H1 (cell line): ENCODE data around the gene ALDH1B1. TPM values are rescaled to one million over a fixed set of nuclear protein-coding genes. Genes with fewer than 3 reads are reported as not detected.

Source experiments
- CTCF ChIA-PET: fragments of 300-600 bp; sonication (Branson Sonifier 250); formaldehyde crosslinking; loops from one replicate; lab custom pipeline; 2021; ENCODE audit not compliant: partially characterized antibody; lab: Charles Lee
- POLR2A ChIA-PET: fragments of 300-600 bp; sonication (Branson Sonifier 250); formaldehyde crosslinking; loops from one replicate; lab custom pipeline; 2021; ENCODE audit warnings: inconsistent platforms; ENCODE audit not compliant: partially characterized antibody; lab: Charles Lee
- DNase-seq, 2 experiments: peaks; one replicate each; pipeline versions ENCODE4 v3.0.0 to v3.0.0-alpha.2; 2010 to 2022; ENCODE audit warnings: low spot score in 2 of 2, low read depth in 1 of 2, mixed read lengths in 1 of 2
- FAIRE-seq: peaks from 2 replicates; lab custom pipeline; 2011; peaks lifted over from hg19 to GRCh38; lab: Jason Lieb, UNC
- H2AFZ ChIP-seq: 2 replicates; pipeline ENCODE4 v1.8.1; 2012; ENCODE audit warnings: low read length, inconsistent platforms
- H2AK5ac ChIP-seq: 2 replicates; pipeline ENCODE4 v1.6.1; 2013; ENCODE audit warnings: low read depth, low read length
- H2BK120ac ChIP-seq: replicated peaks from 2 replicates; pipeline ENCODE3; 2013; ENCODE audit warnings: low read depth, low read length, inconsistent platforms
- H2BK12ac ChIP-seq: 2 replicates; pipeline ENCODE4 v1.6.1; 2013; ENCODE audit warnings: low read depth, low read length
- H2BK15ac ChIP-seq: 2 replicates; pipeline ENCODE4 v1.6.1; 2013; ENCODE audit warnings: low read length
- H2BK20ac ChIP-seq: 2 replicates; pipeline ENCODE4 v1.6.1; 2013; ENCODE audit warnings: low read length
- H2BK5ac ChIP-seq: 2 replicates; pipeline ENCODE4 v1.6.1; 2013; ENCODE audit warnings: low read depth, low read length
- H3K14ac ChIP-seq: 2 replicates; pipeline ENCODE4 v1.6.1; 2013; ENCODE audit warnings: inconsistent platforms; ENCODE audit not compliant: insufficient read length
- H3K18ac ChIP-seq: 2 replicates; pipeline ENCODE4 v1.6.1; 2013; ENCODE audit warnings: low read length; ENCODE audit errors: extremely low read depth
- H3K23ac ChIP-seq: 2 replicates; pipeline ENCODE4 v1.6.1; 2013; ENCODE audit warnings: inconsistent platforms; ENCODE audit not compliant: insufficient read length
- H3K23me2 ChIP-seq: 2 replicates; pipeline ENCODE4 v1.6.1; 2013; ENCODE audit warnings: low read depth, low read length
- H3K27ac ChIP-seq: 2 replicates; pipeline ENCODE4 v1.6.1; 2011; ENCODE audit warnings: low read depth, low read length, inconsistent platforms
- H3K27me3 ChIP-seq, 4 experiments: replicated peaks in 1 of 4; 1 replicate in 1 of 4; 2 replicates in 3 of 4; pipeline versions ENCODE4 v1.6.1 to v1.8.1; 2011 to 2013; ENCODE audit warnings: low read length in 3 of 4, mild to moderate bottlenecking in 3 of 4, inconsistent platforms in 2 of 4, mixed read lengths in 2 of 4, moderate library complexity in 1 of 4; ENCODE audit not compliant: control insufficient read depth in 3 of 4, insufficient read depth in 3 of 4; ENCODE audit errors: extremely low read depth in 1 of 4
- H3K36me3 ChIP-seq, 4 experiments: 2 replicates each; pipeline versions ENCODE4 v1.6.1 to v1.8.1; 2011 to 2013; ENCODE audit warnings: mild to moderate bottlenecking in 4 of 4, low read length in 3 of 4, moderate library complexity in 2 of 4, control low read depth in 1 of 4, inconsistent platforms in 1 of 4; ENCODE audit not compliant: insufficient read depth in 4 of 4, control insufficient read depth in 2 of 4
- H3K4ac ChIP-seq: replicated peaks from 2 replicates; pipeline ENCODE3; 2013; ENCODE audit warnings: low read length, low read depth, mixed read lengths, inconsistent platforms; ENCODE audit not compliant: insufficient read length
- H3K4me1 ChIP-seq, 4 experiments: replicated peaks in 1 of 4; 1 replicate in 1 of 4; 2 replicates in 3 of 4; pipeline versions ENCODE4 v1.6.1 to v1.8.1; 2011 to 2013; ENCODE audit warnings: low read length in 3 of 4, inconsistent platforms in 2 of 4, mixed read lengths in 1 of 4; ENCODE audit not compliant: insufficient read depth in 4 of 4, control insufficient read depth in 3 of 4
- H3K4me2 ChIP-seq, 2 experiments: 2 replicates each; pipeline versions ENCODE4 v1.6.1 to v1.8.1; 2011 to 2013; ENCODE audit warnings: low read depth in 2 of 2, low read length in 2 of 2, control low read depth in 1 of 2, inconsistent platforms in 1 of 2, mild to moderate bottlenecking in 1 of 2; ENCODE audit not compliant: insufficient read depth in 1 of 2
- H3K4me3 ChIP-seq, 4 experiments: fragments of 200-600, 300-600 bp in 1 of 4; sonication (generic), shearing (Covaris generic), sonication (Bioruptor Twin) in 1 of 4; 2 replicates each; pipeline versions ENCODE4 v1.5.1 to v1.8.1; 2011 to 2016; ENCODE audit warnings: low read length in 4 of 4, low read depth in 3 of 4, control low read depth in 2 of 4, inconsistent platforms in 2 of 4, mild to moderate bottlenecking in 2 of 4, mixed read lengths in 1 of 4, moderate library complexity in 1 of 4; ENCODE audit not compliant: insufficient read depth in 2 of 4; ENCODE audit errors: extremely low read depth in 1 of 4
- H3K56ac ChIP-seq: replicated peaks from 2 replicates; pipeline ENCODE3; 2013; ENCODE audit warnings: low read depth, mild to moderate bottlenecking, mixed read lengths, low read length, inconsistent platforms; ENCODE audit not compliant: insufficient read length
- H3K79me1 ChIP-seq: 2 replicates; pipeline ENCODE4 v1.6.1; 2013; ENCODE audit warnings: low read depth, low read length, control low read depth
- H3K79me2 ChIP-seq, 2 experiments: 2 replicates each; pipeline versions ENCODE4 v1.6.1 to v1.8.1; 2012 to 2013; ENCODE audit warnings: low read length in 2 of 2, mild to moderate bottlenecking in 2 of 2, inconsistent platforms in 1 of 2; ENCODE audit not compliant: insufficient read depth in 2 of 2, control insufficient read depth in 1 of 2
- H3K9ac ChIP-seq, 4 experiments: replicated peaks in 1 of 4; 1 replicate in 1 of 4; 2 replicates in 3 of 4; pipeline versions ENCODE4 v1.6.1 to v1.8.1; 2011 to 2013; ENCODE audit warnings: low read depth in 3 of 4, low read length in 3 of 4, control low read depth in 2 of 4, mild to moderate bottlenecking in 2 of 4, moderate library complexity in 2 of 4, inconsistent platforms in 1 of 4; ENCODE audit errors: extremely low read depth in 1 of 4
- H3K9me3 ChIP-seq, 2 experiments: 2 replicates each; pipeline versions ENCODE4 v1.6.1 to v1.8.1; 2012 to 2013; ENCODE audit warnings: mild to moderate bottlenecking in 2 of 2, moderate library complexity in 2 of 2, control low read depth in 1 of 2, inconsistent platforms in 1 of 2, low read depth in 1 of 2, low read length in 1 of 2, mixed read lengths in 1 of 2; ENCODE audit not compliant: insufficient read depth in 2 of 2
- H4K20me1 ChIP-seq, 2 experiments: replicated peaks in 1 of 2; 2 replicates each; pipeline versions ENCODE3 to v1.8.1; 2011 to 2013; ENCODE audit warnings: inconsistent platforms in 2 of 2, low read length in 2 of 2, mild to moderate bottlenecking in 1 of 2; ENCODE audit not compliant: insufficient read depth in 2 of 2, control insufficient read depth in 1 of 2
- H4K5ac ChIP-seq: 2 replicates; pipeline ENCODE4 v1.6.1; 2013; ENCODE audit warnings: low read length, low read depth, mixed read lengths, inconsistent platforms; ENCODE audit not compliant: insufficient read length
- H4K8ac ChIP-seq: 2 replicates; pipeline ENCODE4 v1.8.0; 2013; ENCODE audit warnings: mild to moderate bottlenecking, moderate library complexity, low read length, inconsistent platforms; ENCODE audit not compliant: insufficient read depth; ENCODE audit errors: extremely low read depth
- H4K91ac ChIP-seq: replicated peaks from 2 replicates; pipeline ENCODE3; 2013; ENCODE audit warnings: low read length, mixed read lengths, inconsistent platforms; ENCODE audit not compliant: insufficient read length
- EGR1 ChIP-seq: IDR thresholded peaks from 2 replicates; pipeline ENCODE4 v1.6.1; 2011; ENCODE audit warnings: low read depth, low read length, borderline replicate concordance
- HDAC2 ChIP-seq, 2 experiments: fragments of 300-600 bp in 1 of 2; sonication (generic) in 1 of 2; IDR thresholded peaks; 2 replicates each; pipeline ENCODE4 v1.6.1; 2011 to 2012; ENCODE audit warnings: low read depth in 2 of 2, low read length in 2 of 2, mild to moderate bottlenecking in 2 of 2, moderate library complexity in 2 of 2, borderline replicate concordance in 1 of 2, inconsistent platforms in 1 of 2
- HDAC6 ChIP-seq: IDR thresholded peaks from one replicate; pipeline ENCODE4 v1.7.1; 2012; ENCODE audit warnings: low read depth, mild to moderate bottlenecking, inconsistent platforms, low read length, moderate library complexity
- MAFK ChIP-seq: IDR thresholded peaks from 2 replicates; pipeline ENCODE4 v1.6.1; 2012; ENCODE audit warnings: low read depth, mild to moderate bottlenecking, improper control_type of control experiment, low read length
- PHF8 ChIP-seq: fragments of 200-600 bp; sonication (generic); conservative IDR thresholded peaks from 2 replicates; pipeline ENCODE4 v1.7.1; 2012; ENCODE audit warnings: low read depth, mild to moderate bottlenecking, inconsistent platforms, low read length, moderate library complexity
- RAD21 ChIP-seq, 2 experiments: IDR thresholded peaks in 1 of 2; conservative IDR thresholded peaks in 1 of 2; 2 replicates each; pipeline ENCODE4 v1.6.1; 2011; ENCODE audit warnings: low read depth in 2 of 2, low read length in 2 of 2, improper control_type of control experiment in 1 of 2, inconsistent platforms in 1 of 2, mild to moderate bottlenecking in 1 of 2, moderate library complexity in 1 of 2
- RFX5 ChIP-seq: IDR thresholded peaks from 2 replicates; pipeline ENCODE4 v1.6.1; 2011; ENCODE audit warnings: low read depth, low read length, improper control_type of control experiment, borderline replicate concordance
- SIN3A ChIP-seq, 2 experiments: IDR thresholded peaks in 1 of 2; conservative IDR thresholded peaks in 1 of 2; 2 replicates each; pipeline ENCODE4 v1.6.1; 2011 to 2012; ENCODE audit warnings: low read length in 2 of 2, improper control_type of control experiment in 1 of 2, low read depth in 1 of 2, mild to moderate bottlenecking in 1 of 2
- YY1 ChIP-seq: IDR thresholded peaks from 2 replicates; pipeline ENCODE4 v1.6.1; 2011; ENCODE audit warnings: low read depth, mild to moderate bottlenecking, low read length
- WGBS, 2 experiments: shearing (Covaris generic) in 1 of 2; methylation state at CpG; one replicate each; pipeline versions ENCODE4 v1.1.6 to v1.1.7; 2013 to 2015; ENCODE audit warnings: low lambda C conversion rate in 2 of 2, mixed read lengths in 2 of 2, inconsistent platforms in 1 of 2, low coverage in 1 of 2, missing lambda C conversion rate in 1 of 2; ENCODE audit not compliant: insufficient replicate concordance in 2 of 2, insufficient coverage in 1 of 2, insufficient read length in 1 of 2; ENCODE audit errors: extremely low coverage in 1 of 2, missing lambda C conversion rate in 1 of 2; 5-methylcytosine and 5-hydroxymethylcytosine counted together
- polyA plus RNA-seq, 7 experiments: library from polyadenylated mRNA; depleted of rRNA in 3 of 7; stranded (reverse) in 5 of 7; unstranded in 2 of 7; fragments of >200 nt in 5 of 7; fragments of 200-250 nt in 2 of 7; gene quantifications; 1 replicate in 5 of 7; 2 replicates in 1 of 7; 4 replicates in 1 of 7; pipeline versions ENCODE4 v1.2.1 to v1.2.3, GENCODE V29; 2011 to 2013; ENCODE audit warnings: missing spikeins in 2 of 7, mixed read lengths in 2 of 7
- total RNA-seq: library from RNA; stranded (reverse); fragmentation: NEBNext Ultra II Directional; extraction: Animal tissue kit (Norgen Biotek cat#: 25700); gene quantifications from 2 replicates; pipeline ENCODE4 v1.2.1, GENCODE V29; 2021

Gene ALDH1B1
- total and polyA plus RNA-seq, 2 of the 8 experiments (the other 6 are each of a cell fraction or from before 2014, with no cell fraction given) = 41.6 to 78.7 TPM

DNA sequence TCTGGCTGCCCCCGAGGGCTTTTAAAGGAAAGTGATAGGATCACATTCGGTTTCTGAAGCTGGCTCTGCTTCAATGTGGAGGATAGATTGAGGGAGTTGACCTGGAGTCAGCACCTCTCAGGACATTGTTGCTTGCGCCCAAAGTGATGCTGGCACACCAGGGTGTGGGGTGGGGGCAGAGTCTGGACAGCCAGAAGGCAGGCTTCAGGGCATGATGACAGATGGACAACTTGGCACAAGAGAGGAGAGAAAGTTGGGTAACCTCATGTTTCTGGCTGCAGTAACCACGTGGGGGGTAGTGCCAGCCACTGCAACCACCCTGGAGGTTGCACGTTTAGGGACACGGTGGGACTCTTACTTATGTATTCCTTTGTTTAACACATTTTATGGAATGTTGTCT is 9.5 kb downstream of the ALDH1B1 start:
- Histone ChIP-seq H3K36me3 (peaks cover 5 to 23% (median 8%) of the 10 kb centered on the region in 4 experiments; a peak in 7 of 8 replicates), H2BK20ac (no peak overlapping the region), H3K18ac (no peak overlapping the region), H2BK12ac (no peak overlapping the region), H3K4me3 (no peak overlapping the region), H3K27ac (no peak overlapping the region), H3K9me3 (no peaks in the 10 kb centered on the region), H3K79me1 (no peaks in the 10 kb centered on the region), H2BK15ac (no peak overlapping the region), H3K4ac (no peak overlapping the region), H4K20me1 (peaks cover 2 to 4% of the 10 kb centered on the region in 2 experiments), H3K4me1 (peaks cover 0 to 6% (median 0%) of the 10 kb centered on the region in 4 experiments; a peak in 1 of 7 replicates), H2AK5ac (no peak overlapping the region), H2AFZ (no peak overlapping the region), H3K79me2 (no peaks in the 10 kb centered on the region; a peak in 1 of 4 replicates), H2BK120ac (no peak overlapping the region), H4K5ac (no peak overlapping the region), H3K27me3 (no peaks in the 10 kb centered on the region), H2BK5ac (no peak overlapping the region), H3K4me2 (no peak overlapping the region), H4K8ac (0 out of 2 replicates have a peak overlapping the region, but pooled peaks have one; percentile 21), H3K56ac (no peak overlapping the region), H3K23me2 (no peaks in the 10 kb centered on the region; the same call in 1 of the 2 replicates), H4K91ac (no peak overlapping the region), H3K14ac (no peak overlapping the region), H3K23ac (no peak overlapping the region), H3K9ac (no peak overlapping the region)
- CTCF ChIA-PET = interaction anchor here (1.0 to 2.7 kb wide), 10 partner anchors 9 to 490 kb away, joined by 3 to 12 read pairs (median 6); partner anchors contain the start of gene ALDH1B1
- WGBS, 2 experiments = 82% methylated on average over 6 of the region's 6 CpGs; no CpG with 5 or more reads in 1 of the 2 experiments
- POLR2A ChIA-PET = no interaction called here
- no peak for DNase-seq
- TF ChIP-seq MAFK = no peak
- no peak for TF ChIP-seq SIN3A (conservative IDR thresholded peaks at IDR 0.05 in 1 of 2, IDR thresholded peaks at IDR 0.05 in 1 of 2; ENCODE audit: low read depth in 1 of 2, low read length in 2 of 2)
- TF ChIP-seq PHF8 = no peak
- no peak for TF ChIP-seq RFX5
- TF ChIP-seq HDAC6 = no peak
- TF ChIP-seq HDAC2 (IDR thresholded peaks at IDR 0.05; ENCODE audit: borderline replicate concordance in 1 of 2, low read depth in 2 of 2, low read length in 2 of 2) = no peak
- TF ChIP-seq RAD21 (IDR thresholded peaks at IDR 0.05 in 1 of 2, conservative IDR thresholded peaks at IDR 0.05 in 1 of 2; ENCODE audit: low read depth in 2 of 2, low read length in 2 of 2) = no peak
- no peak for TF ChIP-seq EGR1
- no peak for TF ChIP-seq YY1
- no peak for FAIRE-seq
